ENCODE measurements around the gene WDR36.

Gene WDR36

DNA sequence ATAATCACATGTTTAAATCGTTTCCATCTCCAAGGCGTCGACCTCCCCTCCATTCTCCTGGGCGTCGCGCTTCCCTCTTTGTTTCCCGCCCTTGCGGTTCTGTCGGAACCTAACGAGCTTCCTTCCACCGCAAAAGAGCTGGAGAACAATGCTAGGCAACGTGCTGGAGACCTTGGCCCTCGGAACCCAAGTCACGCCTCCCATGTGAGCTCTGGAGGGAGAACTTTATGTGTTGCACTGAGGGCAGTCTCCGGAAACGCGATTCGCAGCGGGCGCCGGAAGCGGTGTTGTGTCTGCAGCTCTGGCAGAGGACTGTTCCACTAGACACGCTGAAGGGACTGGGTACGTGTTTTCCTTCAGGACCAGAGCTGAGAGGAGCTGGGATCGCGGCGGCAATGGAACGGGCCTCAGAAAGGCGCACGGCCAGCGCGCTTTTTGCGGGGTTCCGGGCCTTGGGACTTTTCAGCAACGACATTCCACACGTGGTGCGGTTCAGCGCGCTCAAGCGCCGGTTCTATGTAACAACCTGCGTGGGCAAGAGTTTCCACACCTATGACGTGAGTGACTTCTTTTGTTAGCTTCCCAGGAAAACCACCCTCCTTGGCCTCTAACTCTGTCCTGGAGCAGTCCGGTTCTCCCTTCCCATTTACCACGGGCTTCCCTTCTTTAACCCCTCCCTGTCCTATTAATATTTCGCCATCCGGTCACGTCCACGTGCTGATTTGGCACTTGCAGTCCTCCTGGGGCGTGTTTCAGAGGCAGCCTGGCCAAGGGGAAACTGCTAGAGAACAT, at the start of gene WDR36:
Gene WDR36, plus strand, starts transcription at position 287 of the 792 bp plus-strand sequence. Its CDS starts 109 bp downstream, at position 396.
- peak; percentile 90 to 96 for DNase-seq

DNA sequence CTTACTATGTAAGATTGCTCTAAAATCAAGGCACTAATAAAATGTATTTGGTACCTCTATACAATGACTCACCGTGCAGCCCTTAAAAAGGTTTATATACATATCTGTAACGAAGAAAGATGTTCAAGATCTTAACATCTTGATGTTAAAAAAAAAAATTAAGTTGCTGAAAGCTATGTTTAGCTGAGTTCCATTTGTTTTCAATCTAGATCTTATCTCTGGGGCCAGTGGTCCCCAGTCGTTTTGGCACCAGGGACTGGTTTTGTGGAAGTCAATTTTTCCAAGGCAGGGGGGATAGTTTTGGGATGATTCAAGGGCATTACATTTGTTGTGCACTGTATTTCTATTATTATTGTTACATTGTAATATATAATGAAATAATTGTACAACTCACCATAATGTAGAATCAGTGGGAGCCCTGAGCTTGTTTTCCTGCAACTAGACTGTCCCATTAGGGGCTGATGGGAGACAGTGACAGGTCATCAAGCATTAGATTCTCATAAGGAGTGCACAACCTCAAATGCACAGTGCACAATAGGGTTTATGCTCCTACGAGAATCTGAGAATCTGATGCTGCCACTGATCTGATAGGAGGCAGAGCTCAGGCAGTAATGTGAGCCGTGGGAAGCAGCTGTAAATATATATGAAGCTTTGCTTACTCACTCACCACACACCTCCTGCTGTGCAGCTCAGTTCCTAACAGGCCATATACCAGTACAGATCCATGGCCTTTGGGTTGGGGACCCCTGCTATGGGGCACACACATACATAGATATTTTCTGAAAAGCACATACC, 48.2 kb upstream of the WDR36 start:
- no peak for DNase-seq

DNA sequence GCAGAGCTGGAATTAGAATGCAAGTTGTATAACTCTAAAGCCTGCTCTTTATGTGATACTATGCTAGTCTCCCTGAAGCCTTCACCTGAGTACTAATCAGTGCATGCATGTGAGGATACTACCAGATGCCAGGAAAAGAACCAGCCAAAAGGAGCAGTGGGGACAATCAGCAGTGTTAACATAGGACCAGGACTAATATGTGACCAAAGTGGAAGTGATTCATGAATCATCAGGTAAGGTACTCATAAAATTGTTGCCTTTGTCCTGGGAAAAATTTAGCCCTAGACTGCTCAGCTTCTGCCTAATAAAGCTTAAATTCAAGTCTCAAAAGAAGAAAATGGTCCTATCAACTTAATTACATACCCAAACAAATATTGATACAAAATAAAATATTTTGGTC, 34.1 kb upstream of the WDR36 start:
- no peak for DNase-seq

DNA sequence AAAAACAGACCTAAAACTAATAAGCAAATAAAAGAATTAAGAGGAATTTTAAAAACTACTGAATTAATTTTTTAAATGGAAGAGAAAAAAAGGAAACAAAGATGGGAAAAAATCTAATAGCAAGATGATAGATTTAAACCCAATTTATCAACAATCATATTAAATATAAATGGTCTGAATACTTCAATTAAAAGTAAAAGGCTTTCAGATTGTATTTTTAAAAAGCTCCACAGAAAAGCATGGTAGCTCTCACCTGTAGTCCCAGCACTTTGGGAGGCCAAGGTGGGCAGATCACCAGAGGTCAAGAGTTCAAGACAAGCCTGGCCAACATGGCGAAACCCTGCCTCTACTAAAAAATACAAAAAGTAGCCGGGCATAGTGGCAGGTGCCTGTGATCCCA, 32.0 kb upstream of the WDR36 start:
- no peak for DNase-seq

DNA sequence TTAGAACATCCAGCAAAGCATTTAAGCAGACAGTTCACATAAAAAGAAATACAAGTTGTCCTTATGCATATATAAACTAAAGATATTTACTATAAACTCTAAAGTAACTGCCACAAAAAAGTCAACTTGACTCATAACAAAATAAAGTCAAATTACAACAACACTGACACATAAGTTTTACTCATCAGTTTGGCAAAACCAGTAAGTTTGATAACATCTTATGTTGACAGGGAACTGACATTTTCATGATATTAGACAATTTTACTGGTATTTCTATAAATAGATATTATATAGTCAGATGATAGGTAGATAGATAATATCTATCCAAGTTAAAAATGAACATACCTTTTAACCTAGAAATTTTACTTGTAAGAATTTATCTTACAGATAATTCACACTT, 30.5 kb upstream of the WDR36 start:
- no peak for DNase-seq

DNA sequence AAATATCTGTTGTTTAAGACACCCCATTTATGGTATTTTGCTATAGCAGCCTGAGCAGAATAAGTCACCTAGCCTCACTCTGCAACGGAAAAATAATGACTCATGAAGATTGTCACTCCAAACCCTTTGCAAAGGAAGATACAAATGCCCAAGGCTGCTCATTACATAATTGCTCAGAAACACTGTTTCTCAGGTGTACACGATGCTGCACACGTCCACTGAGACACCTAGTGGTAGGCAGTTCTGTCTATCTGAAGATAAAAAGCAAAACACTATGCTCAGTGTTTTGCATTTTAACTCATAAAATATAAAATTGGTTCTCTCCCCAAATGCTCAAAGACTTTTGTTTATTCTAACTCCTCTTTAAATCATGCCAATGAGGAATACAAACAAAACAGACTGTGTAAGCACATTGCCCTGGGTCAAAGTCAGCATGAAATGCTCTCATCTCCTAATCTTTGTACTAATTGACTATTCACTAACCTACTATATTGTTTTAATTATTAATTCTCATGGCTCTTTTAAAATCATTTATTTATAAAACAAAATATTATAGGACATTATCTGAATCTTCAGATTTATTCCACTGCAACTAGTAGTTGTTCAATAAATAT, 28.3 kb upstream of the WDR36 start:
- peak in 1 of 2 experiments; percentile 22 for DNase-seq

DNA sequence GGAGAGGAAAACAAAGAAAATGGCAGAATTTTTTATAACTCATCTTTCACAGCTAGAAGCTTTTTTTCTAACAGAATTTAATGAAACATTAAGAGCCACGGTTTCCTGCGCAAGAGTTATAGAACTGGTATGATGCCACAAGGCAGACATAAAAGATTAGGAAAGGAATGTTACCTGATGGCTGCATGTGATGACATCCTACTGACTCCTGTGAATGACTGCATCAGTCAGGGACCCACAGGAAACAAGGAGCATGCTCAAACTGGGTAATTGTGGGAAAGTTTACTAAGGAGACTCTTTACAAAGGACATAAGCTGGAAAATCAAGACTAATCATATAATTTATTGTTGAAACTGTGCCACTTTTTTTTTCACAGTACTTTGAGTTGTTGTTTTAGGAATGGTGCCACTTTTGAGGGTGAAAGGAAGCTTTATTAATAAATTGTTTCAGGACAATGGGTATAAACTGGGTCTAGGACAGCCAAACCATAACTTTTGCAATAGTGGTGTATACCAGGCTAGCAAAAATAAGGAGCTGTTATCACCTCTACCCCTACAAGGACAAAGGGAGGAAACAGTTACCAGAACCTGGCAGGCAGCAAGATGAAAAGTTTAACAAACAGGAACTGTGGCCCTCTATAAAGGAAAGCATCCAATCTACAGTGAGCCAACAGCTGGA, 25.7 kb upstream of the WDR36 start:
- no peak for DNase-seq

DNA sequence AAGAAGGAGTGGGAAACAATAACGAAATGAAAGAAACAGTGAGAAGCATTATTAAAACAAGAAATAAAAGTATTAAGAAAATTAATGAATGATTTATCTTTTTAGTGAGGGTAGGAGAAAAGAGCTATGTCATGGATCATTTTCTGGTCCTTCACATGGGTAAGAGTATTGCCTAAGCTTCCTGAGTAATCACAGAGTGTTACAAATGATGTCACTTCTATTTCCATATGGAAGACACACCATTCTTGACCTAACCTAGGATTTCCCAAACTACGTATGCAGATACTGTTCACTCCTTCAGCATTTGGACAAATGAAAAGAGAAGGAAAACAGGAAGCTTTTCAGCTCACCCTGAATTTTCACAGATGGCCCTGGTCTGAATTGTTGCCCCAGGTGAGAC, 23.9 kb upstream of the WDR36 start:
- no peak for DNase-seq

DNA sequence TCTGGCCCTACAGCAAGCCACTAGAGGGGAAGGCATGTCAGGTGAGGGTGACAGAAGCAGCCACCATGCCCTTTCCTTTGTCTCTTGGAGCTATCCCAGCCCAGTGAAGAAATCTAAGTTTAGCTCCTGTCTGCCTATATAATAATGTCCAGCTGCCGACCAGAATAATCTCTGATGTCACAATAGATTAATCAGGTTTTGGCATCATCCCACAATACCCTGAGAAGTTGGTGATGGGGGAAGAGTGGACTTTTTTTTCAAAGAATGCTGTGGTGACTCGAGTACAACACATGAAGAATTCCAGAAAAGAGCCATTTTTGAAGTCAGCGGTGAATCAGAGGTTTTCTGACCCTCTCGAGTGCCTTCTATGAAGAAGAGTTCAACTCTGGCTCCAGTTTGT, 22.3 kb upstream of the WDR36 start:
- DNase-seq: no peak

DNA sequence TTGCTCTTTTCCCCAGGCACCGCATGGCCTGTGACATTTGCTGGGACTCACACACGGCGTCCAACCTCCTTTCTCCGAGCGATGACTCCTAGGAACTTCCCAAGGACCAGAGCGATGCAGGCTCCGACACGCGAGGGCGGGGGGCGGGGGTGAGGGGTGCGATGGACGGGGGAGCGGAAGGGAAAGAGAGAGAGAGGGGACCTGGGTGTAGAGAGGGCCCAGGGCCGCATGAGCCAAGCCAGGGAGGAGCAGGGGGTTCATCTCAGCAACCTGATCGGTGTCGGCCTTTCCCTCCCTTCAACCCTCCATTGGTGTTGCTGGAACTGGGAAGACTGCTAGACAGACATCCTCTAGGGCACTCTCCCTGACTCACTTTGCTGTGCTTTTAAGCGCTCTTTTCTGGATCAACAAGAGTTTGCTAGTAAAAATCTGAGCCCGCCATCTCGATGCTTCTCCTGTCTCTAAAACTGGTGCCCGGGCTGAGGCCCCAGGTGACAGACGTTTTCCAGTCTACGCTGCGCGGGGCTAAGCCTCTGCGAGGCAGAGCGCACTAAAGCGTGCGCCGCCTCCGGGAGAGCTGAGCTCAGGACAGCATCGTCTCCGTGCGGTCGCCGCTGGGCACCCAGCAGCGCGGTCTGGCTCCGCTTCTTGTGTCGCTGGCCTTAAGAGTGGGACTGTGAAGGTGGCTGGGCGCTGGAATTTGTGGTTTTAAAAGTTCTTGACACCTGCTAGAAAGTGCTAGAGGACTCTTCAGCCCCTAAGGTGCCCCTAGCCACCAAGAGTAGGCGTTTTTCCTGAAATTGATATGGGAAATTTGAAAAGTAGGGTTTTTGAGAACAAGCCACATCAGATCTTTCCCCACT, 21.6 kb upstream of the WDR36 start:
- DNase-seq: no peak

DNA sequence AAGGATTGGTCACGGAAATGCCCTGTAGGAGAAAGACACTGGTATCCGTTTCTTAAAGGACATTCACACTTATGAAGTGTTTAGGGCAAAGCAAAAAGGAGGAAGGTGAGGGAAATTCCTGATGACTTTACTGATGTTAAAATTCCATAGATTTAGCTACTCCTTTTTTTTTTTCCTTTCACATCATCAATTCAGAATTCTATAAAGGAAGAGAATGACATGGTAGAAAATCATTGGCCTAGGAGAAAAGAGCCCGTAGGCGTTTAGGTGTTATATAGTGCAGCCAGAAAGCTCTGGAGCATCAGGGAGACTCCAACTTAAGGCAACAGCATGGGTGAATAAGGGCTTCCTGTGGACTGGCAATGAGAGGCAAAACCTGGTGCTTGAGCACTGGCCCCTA, 20.7 kb upstream of the WDR36 start, which contains the start of gene TSLP:
Gene TSLP, plus strand, starts transcription at position 301 of the 400 bp plus-strand sequence. CDS start 178 bp downstream, outside the sequence.
- DNase-seq: no peak

DNA sequence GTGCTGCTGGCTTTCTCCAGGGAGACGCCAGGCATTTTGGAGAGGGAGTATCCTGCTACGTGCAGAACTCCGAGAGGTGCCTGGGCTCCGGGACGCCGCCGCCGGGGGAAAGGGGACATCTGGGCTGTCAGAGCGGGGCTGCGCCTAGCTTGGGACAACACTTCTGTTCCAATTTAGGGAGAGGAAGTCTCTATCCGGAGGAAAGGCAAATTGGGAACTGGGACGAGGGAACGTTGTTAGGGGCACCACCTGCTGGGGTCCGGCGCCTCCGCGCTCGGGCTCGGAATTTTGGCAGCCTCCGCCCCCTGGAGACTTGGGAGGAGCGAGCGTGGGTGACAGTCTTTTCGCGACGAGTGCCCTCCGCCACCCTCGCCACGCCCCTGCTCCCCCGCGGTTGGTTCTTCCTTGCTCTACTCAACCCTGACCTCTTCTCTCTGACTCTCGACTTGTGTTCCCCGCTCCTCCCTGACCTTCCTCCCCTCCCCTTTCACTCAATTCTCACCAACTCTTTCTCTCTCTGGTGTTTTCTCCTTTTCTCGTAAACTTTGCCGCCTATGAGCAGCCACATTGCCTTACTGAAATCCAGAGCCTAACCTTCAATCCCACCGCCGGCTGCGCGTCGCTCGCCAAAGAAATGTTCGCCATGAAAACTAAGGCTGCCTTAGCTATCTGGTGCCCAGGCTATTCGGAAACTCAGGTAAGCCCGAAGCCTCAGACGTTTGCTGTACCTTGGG, 19.0 kb upstream of the WDR36 start:
- no peak for DNase-seq

DNA sequence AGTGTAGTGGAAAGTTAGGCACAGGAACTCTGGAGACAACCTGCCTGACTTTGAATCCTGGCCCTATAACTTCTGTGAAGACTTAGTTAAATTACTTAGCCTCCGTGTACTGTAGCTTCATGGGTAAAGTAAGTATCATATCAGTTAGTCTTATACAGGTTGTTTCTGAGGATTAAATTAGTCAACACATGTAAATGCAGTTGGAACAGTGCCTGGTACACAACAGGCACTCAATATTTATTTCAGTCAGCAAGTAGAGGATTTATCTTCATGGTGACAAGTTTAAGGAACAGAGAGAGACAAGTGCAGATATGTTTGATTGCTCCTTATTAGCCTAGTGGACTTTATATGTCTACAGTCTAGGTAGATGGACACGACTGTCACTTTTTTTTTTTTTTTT, 17.9 kb upstream of the WDR36 start:
- DNase-seq: no peak

DNA sequence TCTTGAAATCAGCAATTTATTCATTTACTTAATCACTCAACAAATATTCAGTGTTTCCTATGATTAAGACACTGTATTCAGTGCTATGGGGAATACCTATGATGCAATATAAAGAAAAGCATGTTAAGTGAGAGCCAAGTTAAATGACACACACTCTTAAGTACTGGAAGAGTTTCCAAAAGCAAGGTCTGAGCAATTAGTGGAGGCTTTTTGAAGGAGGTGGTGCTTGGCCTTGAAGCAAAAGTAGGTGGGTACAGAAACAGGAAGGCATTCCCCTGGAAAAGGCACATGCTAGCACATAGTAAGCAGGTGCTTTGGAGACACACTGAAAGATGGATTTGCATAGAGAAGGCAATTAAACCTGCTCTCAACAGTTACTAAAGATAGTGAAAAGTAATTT, 16.6 kb upstream of the WDR36 start:
- peak; percentile 14 to 51 for DNase-seq

DNA sequence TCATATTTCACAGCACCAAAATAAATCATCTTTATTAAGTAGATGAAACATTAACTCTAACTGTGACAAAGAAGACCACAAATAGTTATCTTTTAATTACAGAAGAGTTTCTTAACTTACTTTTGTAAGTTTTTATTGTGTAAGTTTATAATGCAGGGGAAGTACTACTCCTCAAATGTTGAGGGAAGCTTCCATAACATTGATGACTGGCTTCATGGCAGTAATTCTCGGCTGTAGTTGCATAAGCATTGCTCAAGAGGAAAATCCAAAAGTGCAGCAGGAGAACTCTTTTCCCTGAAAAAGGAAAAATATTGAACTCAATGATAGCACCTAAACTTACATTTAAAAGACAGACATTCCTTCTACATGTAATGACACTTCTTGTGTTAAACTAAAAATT, 16.1 kb upstream of the WDR36 start:
- no peak for DNase-seq

DNA sequence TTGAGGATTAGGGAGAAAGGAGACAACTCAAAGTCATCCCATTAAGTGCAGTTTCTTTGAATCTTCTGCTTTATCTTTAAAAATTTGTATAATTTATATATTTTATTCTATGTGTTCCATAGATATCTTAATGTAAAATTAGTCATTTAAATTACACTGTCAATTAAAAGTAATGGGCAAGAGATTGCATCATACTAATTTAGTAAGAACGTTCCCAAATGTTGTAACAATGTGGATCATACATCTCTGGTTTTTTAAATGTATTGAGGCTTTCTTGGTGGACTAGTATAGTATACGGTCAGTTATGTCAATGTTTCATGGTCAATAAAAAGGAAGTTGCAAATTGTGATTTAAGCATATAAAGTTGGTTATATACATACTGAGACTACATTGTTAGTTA, 14.5 kb upstream of the WDR36 start:
- DNase-seq: no peak

DNA sequence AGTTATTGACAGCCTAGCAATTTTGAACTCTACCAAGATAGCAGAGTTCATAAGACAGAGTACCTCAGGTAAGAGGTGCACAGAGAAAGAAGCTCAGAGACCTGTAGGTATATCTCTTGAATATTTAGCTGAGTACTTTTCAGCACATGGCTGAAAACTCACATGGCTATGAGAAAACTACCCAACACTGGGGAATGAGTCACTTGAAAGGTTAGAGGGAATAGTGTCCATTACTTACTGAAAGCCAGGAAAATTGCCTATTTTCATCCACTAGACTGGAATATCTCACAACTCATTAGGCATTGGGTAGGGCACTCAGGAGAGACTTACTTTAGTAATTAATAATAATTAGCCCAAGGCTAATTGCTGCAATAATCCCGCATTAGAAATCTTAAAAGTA, 12.3 kb upstream of the WDR36 start:
- DNase-seq: no peak

DNA sequence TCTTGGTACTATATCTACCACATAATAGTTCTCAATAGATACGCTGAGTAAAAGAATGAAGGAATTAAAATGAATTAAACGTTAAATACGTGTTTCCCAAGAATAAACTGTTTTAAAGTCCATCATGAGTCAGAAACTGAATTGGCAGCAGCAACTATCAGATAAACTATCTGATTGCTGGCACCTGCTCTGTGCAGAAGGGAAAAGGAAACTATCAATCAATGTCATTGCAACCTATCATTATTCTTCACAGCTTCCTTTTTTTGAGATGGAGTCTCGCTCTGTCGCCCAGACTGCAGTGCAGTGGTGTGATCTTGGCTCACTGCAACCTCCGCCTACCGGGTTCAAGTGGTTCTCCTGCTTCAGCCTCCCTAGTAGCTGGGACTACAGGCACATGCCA, 8.8 kb upstream of the WDR36 start:
- no peak for DNase-seq

DNA sequence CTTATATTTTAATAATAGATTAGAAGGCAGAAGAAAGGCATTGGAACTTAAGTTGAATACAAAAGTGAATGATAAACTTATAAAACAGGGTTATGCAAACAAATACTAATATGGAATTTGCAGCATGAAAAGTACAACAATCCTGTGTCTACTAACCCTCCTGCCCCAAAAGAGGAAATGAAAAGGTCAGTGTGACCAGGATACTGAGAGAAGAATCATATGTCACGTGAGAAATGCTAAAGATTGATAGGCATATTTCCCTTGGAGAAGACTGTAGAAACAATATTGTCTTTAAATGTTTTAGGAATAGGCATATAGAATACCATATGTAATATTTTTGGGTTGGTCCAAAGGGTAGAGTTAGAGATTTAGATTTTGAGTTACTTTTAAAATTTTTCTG, 3.8 kb downstream of the WDR36 start:
- no peak for DNase-seq

DNA sequence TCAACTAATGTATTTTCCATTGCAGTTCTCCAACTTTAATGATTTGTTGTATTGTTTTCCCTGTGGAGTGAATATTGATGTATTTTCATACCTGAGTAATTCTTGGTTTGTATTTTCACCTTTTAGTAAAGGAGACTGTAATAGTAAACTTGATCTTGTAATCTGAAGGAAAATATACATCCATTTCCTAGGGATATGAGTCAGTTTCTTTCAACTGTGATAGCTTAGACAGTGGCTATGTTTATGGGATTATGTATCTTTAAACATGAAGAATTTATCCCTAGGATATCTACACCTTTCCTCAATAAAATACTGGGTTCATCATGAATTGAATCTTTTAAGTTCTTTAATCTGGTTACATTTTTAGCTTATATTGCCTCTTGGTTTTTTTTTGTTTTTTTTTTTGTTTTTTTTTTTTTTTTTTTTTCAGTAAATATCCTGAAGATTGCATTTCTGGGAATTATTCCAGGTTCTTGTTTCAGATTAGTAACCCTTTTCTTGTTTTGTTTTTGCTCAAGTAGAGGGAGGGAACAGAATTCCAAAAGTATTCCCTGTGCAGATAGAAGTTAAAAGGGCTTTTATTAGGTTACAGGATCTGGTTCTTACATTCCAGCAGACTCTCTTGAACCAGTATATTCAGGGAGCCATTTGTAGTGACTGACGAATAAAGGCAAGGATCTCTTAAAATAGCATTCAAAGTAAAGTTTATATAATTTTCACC, 7.1 kb downstream of the WDR36 start:
- no peak for DNase-seq

Measured in SW 1271 (cell line).